Stomach smooth muscle (tissue), 2 donors: ENCODE measurements around the gene MEGF11.

ENCODE experiments used
- H3K27ac ChIP-seq: one replicate; pipeline ENCODE4 v1.7.0; 2013; ENCODE audit warnings: mild to moderate bottlenecking, low read length, inconsistent platforms
- H3K27me3 ChIP-seq, 2 donors: one replicate each; pipeline ENCODE4 v1.7.0; 2013; ENCODE audit warnings: low read length in 2 of 2; ENCODE audit not compliant: insufficient read depth in 2 of 2, control insufficient read depth in 1 of 2
- H3K36me3 ChIP-seq, 2 donors: one replicate each; pipeline ENCODE4 v1.7.0; 2013; ENCODE audit warnings: low read length in 2 of 2; ENCODE audit not compliant: control insufficient read depth in 2 of 2, insufficient read depth in 2 of 2
- H3K4me1 ChIP-seq: one replicate; pipeline ENCODE4 v1.7.0; 2013; ENCODE audit warnings: low read length; ENCODE audit not compliant: control insufficient read depth, insufficient read depth
- H3K4me3 ChIP-seq, 2 donors: one replicate each; pipeline ENCODE4 v1.7.0; 2013; ENCODE audit warnings: low read length in 2 of 2
- H3K9ac ChIP-seq, 2 donors: one replicate each; pipeline ENCODE4 v1.7.0; 2013; ENCODE audit warnings: low read length in 2 of 2, mild to moderate bottlenecking in 1 of 2
- H3K9me3 ChIP-seq, 2 donors: one replicate each; pipeline ENCODE4 v1.7.0; 2013; ENCODE audit warnings: low read length in 2 of 2; ENCODE audit not compliant: control insufficient read depth in 2 of 2
- donor health status: healthy.
- donor health status: Pancreatic carcinoma.

The MEGF11 gene

DNA sequence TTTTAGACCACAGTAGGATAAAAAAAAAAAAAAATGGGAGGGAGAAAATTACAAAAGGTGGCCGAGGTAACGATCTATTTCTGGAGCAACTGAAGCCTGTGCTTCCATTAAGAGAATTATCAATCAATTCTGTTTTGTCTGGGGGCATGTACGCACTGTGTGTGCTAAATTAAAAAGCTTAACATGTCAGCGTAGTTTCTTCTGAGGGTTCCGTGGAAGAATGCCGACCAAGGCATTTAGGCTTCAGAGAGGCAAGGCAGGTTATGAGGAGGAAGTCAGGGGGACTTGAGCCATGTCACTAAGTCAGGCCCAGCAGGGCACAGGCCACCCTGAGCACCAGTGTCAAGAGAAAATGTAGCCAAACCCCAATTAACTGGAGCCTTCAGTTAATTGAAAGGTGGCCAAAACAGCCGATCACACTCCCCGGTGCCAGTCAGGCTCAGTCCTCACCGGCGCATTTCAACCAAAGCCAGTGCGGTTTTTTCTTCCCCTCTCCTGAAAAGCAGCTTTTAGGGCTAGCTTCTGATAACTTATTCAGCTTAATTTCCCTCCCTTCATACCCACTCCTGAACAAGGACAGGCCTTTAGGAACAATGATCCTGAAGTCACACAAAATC is 113.9 kb downstream of the MEGF11 start:
- Histone ChIP-seq H3K4me1 (no peaks in the 10 kb centered on the region), H3K36me3 (no peaks in the 10 kb centered on the region), H3K27me3 (peaks cover 0 to 4% of the 10 kb centered on the region in 2 donors), H3K9ac (no peak overlapping the region), H3K4me3 (no peak overlapping the region), H3K27ac (no peak overlapping the region), H3K9me3 (no peaks in the 10 kb centered on the region)

DNA sequence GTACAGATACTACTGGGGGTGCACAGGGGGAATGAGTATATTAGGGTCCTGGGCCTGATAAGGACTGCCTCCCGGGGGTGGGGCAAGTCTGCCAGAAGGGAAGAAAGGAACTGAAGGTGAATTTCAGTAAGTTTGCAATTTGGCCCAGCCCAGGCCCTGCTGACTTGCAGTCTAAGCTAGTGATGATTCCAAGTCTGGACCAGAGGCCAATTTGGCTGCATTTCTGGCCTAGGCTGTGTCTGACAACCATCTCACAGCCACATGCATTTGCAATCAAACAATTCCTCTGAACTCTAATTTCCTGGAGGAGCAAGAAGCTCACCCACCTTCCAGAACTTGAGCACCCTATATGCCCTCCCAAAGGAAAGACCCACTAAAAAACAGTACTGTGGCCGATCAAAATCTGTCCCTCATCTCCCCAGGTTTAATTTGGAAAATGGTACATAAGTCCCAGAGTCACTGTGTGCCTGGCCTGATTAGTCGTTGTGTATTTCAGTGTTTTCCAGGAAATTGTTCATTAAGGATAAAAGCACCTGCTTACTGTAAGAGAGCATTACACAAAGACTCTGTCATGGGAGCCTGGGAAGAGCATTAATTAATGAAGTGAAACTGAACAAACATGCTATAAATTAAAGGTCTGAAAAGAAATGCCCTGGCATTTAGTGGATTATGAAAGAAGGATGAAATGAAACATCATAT is 114.5 kb downstream of the MEGF11 start:
- H3K27ac ChIP-seq: no peak overlapping the region
- H3K4me3 ChIP-seq: no peak overlapping the region
- H3K9me3 ChIP-seq: no peaks in the 10 kb centered on the region
- no peaks in the 10 kb centered on the region for H3K36me3 ChIP-seq
- H3K4me1 ChIP-seq: peaks cover 4% of the 10 kb centered on the region
- peaks cover 0 to 4% of the 10 kb centered on the region in 2 donors for H3K27me3 ChIP-seq
- no peak overlapping the region for H3K9ac ChIP-seq

DNA sequence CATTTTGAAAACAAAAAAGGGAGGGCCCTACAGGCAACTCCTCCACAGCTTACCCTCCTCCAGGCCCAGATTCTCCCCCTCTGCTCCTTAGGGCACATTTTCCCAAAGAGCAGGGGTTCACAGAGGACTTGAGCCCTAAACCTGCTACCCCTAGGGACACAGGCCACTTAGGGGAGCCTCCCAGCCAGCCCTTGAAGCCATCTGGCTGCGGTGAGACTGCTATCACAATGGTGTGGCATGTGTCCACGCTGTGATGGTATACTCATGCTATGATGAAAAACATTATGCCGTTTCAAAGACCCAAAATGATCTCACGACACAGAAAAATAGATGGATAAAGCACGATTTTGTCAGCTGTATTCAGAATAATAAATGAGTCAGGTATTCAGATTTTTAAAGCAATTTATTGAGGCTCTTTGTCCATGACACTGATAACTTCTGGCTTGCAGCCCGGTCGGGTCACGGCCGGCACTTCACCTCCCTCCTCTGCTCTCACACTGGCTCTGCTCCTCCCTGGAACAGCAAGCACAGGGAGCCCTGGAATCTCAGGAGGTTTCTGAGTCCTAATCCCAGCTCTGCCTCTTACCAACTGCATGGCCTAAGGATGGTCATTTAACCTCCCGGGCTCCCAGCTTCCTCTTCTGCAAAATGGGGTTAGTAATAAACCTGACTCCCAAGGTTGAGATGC is 115.3 kb downstream of the MEGF11 start:
- Histone ChIP-seq H3K27me3 (peaks cover 0 to 4% of the 10 kb centered on the region in 2 donors), H3K9me3 (no peaks in the 10 kb centered on the region), H3K4me3 (no peak overlapping the region), H3K36me3 (no peaks in the 10 kb centered on the region), H3K4me1 (peaks cover 4% of the 10 kb centered on the region), H3K27ac (no peak overlapping the region), H3K9ac (no peak overlapping the region)

DNA sequence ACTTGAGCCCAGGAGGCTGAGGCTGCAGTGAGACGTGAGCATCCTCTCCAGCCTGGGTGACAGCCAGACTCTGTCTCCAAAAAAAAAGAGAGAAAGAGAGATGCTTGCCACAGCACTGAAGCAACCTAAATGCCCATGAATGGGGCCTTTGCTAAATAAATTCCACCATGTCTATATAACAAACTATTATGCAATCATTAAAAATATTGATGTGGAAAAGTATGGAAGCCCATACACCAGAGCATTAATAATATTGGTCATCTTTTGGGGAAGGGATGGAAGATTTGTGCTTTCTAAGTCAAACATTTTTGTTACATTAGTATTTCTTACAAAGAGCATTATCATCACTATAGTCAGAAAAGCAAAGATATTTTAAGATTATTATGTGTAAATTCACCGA is 116.6 kb downstream of the MEGF11 start:
- Histone ChIP-seq H3K27ac (no peak overlapping the region), H3K9me3 (no peaks in the 10 kb centered on the region), H3K27me3 (peaks cover 0 to 8% of the 10 kb centered on the region in 2 donors), H3K36me3 (no peaks in the 10 kb centered on the region), H3K4me1 (peaks cover 4% of the 10 kb centered on the region), H3K9ac (no peak overlapping the region), H3K4me3 (no peak overlapping the region)

DNA sequence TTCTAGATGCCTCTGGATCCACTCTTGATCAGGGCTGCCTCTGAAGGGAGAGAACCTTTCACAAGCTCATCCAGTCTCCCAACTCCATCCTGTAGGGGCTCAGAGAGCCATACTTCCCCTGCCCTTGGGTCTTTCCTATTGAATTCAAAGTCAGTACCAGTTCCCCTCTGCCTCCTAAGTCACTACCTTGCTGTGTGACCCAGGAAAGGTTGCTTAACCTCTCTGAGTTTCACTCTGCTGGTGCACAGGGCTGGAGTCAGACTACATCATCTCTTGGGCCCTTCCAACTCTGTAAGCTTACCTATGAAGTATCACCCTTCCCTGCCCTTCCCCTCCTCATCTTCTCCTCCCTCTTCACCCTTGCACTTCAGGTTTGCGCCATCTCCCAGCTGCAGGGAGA is 117.9 kb downstream of the MEGF11 start:
- no peaks in the 10 kb centered on the region for H3K9me3 ChIP-seq

DNA sequence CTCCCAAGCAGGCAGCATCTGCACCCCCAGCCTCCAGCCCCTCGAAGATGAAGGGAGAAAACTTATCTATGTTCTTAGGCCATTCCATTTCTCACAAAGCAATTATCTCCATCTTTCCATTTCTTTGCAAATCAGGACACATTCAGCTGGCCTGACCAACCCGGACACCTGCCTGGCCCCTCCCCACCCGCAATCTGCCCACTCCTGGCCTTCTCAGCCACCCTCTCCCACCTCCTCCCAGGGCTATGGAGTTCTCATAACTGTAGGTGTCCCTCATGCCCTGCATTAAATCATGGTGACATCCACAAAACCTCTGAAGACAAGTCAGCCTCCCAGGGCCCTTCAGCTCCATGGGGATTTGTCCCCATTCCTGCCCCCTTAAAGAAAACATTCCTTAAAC is 119.3 kb downstream of the MEGF11 start:
- Histone ChIP-seq H3K4me1 (peaks cover 4% of the 10 kb centered on the region), H3K27me3 (peaks cover 0 to 4% of the 10 kb centered on the region in 2 donors), H3K4me3 (no peak overlapping the region), H3K9ac (no peak overlapping the region), H3K9me3 (no peaks in the 10 kb centered on the region), H3K27ac (no peak overlapping the region), H3K36me3 (no peaks in the 10 kb centered on the region)

More for the DNA sequence above, 117.9 kb downstream of the MEGF11 start:
- no peaks in the 10 kb centered on the region for H3K36me3 ChIP-seq
- H3K27me3 ChIP-seq: peaks cover 0 to 6% of the 10 kb centered on the region in 2 donors
- no peak overlapping the region for H3K4me3 ChIP-seq
- peaks cover 4% of the 10 kb centered on the region for H3K4me1 ChIP-seq
- no peak overlapping the region for H3K9ac ChIP-seq
- no peak overlapping the region for H3K27ac ChIP-seq

DNA sequence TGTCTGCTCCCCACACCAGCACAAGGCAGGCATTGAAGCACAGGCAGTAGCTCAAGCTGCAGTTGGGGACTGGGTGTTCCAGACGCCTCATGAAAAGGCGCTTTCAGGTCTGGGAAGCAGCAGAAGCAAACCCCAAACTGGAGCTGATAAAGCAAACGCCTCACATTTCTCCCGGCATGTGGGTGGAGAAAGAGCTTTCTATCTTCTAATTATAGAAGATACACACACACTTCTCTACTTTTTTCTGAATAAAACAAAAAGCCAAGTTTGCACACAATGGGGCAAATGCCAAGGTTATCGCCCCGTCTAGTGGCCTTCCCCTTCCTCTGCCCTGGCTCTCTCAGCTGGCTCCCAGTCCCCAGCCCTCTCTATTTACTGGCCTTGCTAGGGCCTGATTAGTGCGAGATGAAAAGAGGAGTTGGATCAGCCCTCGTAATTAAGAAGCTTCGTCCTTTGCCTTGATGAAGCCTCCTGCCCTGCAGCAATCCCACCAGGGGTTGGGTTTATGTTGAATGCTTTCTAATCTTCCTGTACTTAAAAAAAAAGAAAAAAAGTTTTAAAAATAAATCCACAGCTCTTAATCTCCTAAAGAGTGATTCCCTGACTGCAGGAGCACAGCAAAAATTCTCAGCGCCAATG is 120.2 kb downstream of the MEGF11 start:
- Histone ChIP-seq H3K27me3 (peaks cover 6 to 11% of the 10 kb centered on the region in 2 donors), H3K9me3 (no peaks in the 10 kb centered on the region), H3K4me3 (no peak overlapping the region), H3K9ac (no peak overlapping the region), H3K27ac (no peak overlapping the region), H3K4me1 (peaks cover 4% of the 10 kb centered on the region), H3K36me3 (no peaks in the 10 kb centered on the region)

DNA sequence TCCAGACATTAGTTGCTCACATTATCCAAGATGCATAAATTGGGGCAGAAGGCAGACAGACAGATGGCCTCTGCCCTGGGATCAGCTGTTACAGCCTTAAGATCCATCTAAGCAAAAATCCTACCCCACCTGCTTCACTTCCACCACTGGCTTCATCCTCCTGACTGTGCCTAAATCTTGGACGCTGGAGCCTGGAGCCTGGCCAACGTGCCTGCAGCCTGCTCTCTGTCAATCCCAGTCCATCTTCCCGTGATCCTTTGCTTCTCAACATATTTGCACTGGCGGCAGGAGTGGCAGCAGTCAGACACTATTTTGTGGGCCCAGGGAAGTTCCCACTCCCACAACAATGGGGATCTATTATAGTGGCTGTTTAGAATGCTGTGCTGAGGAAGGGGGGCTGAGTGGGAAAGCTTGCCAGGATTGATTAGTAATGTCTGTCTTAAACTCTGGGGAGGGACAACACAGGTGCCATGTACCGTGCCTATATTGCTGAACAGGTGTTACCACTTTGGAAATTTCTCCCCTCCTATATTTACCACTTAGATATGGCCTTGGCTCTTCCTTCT is 121.2 kb downstream of the MEGF11 start:
- Histone ChIP-seq H3K4me3 (no peak overlapping the region), H3K4me1 (peaks cover 4% of the 10 kb centered on the region), H3K9ac (no peak overlapping the region), H3K27ac (no peak overlapping the region), H3K9me3 (no peaks in the 10 kb centered on the region), H3K36me3 (no peaks in the 10 kb centered on the region), H3K27me3 (peaks cover 6 to 19% of the 10 kb centered on the region in 2 donors)

DNA sequence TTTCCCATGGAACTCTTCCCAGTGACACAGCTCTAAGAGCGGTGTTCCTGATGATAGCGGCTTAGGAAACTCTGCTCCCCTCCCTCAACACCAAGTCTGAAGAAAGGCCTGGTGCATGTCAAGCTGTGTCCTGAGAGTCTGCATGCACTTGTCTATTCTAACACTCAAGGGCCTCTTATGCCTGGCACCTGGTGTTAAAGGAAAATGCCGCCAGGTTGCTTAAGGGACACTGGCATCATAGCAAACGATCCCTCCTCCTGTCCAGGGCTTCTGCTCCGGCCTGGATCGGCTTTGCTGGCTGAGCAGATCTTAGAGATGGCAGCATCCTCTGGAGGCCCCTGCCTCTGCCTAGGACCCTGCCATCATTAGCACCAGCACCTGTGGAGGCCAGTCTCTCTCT is 121.7 kb downstream of the MEGF11 start:
- no peaks in the 10 kb centered on the region for H3K36me3 ChIP-seq
- H3K4me1 ChIP-seq: peaks cover 4% of the 10 kb centered on the region
- H3K27me3 ChIP-seq: peaks cover 9 to 19% of the 10 kb centered on the region in 2 donors
- no peak overlapping the region for H3K27ac ChIP-seq
- H3K4me3 ChIP-seq: no peak overlapping the region
- no peaks in the 10 kb centered on the region for H3K9me3 ChIP-seq
- H3K9ac ChIP-seq: no peak overlapping the region

DNA sequence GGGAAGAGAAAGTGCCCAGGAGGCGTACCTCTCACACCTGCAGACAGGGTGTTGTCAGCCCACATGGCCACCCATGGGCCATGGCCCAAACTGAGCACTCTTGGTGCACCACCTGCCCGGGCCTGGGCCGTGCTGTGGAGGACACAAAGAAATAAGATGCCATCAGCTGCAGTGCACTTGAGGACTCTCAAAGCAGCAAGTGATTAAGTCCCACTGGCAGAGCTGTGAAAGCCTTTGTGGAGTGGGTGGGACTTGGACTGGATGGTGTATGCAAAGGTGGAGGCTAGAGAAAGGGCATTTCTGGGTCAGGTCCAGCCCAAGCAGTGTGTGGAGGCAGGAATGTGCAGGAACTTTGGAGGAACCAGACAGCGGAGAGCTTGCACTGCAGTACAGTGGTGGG is 122.3 kb downstream of the MEGF11 start:
- H3K9ac ChIP-seq: no peak overlapping the region
- peaks cover 4% of the 10 kb centered on the region for H3K4me1 ChIP-seq
- peaks cover 13 to 23% of the 10 kb centered on the region in 2 donors for H3K27me3 ChIP-seq
- H3K36me3 ChIP-seq: no peaks in the 10 kb centered on the region
- H3K9me3 ChIP-seq: no peaks in the 10 kb centered on the region
- H3K27ac ChIP-seq: no peak overlapping the region
- no peak overlapping the region for H3K4me3 ChIP-seq
